H1 (cell line): ENCODE data around the gene BCAS3.

Experiments
- BRCA1 ChIP-seq: IDR thresholded peaks from 2 replicates; pipeline ENCODE4 v1.6.1; 2012; ENCODE audit warnings: low read depth, low read length, improper control_type of control experiment
- CREB1 ChIP-seq: IDR thresholded peaks from 2 replicates; pipeline ENCODE4 v1.6.1; 2012; ENCODE audit warnings: inconsistent platforms
- CTCF ChIP-seq, 3 experiments: IDR thresholded peaks; 1 replicate in 2 of 3; 2 replicates in 1 of 3; pipeline versions ENCODE4 v1.5.1 to v1.6.1; 2011; ENCODE audit warnings: low read length in 3 of 3, mild to moderate bottlenecking in 3 of 3, inconsistent platforms in 2 of 3, low read depth in 1 of 3, moderate library complexity in 1 of 3; ENCODE audit not compliant: insufficient read depth in 1 of 3; ENCODE audit errors: control extremely low read depth in 1 of 3
- E2F6 ChIP-seq: IDR thresholded peaks from 2 replicates; pipeline ENCODE4 v1.6.1; 2012; ENCODE audit warnings: inconsistent platforms
- EGR1 ChIP-seq: IDR thresholded peaks from 2 replicates; pipeline ENCODE4 v1.6.1; 2011; ENCODE audit warnings: low read depth, low read length, borderline replicate concordance
- EZH2 ChIP-seq: fragments of 200-600 bp; sonication (generic); IDR thresholded peaks from 2 replicates; pipeline ENCODE4 v1.7.1; 2012; ENCODE audit warnings: low read depth, mild to moderate bottlenecking, moderate library complexity, low read length, inconsistent platforms; ENCODE audit not compliant: severe bottlenecking
- NANOG ChIP-seq: IDR thresholded peaks from 2 replicates; pipeline ENCODE4 v1.6.1; 2011; ENCODE audit warnings: low read length, low read depth, mild to moderate bottlenecking, inconsistent platforms; ENCODE audit not compliant: insufficient read depth, poor library complexity, severe bottlenecking
- POLR2A ChIP-seq, 2 experiments: IDR thresholded peaks; 1 replicate in 1 of 2; 2 replicates in 1 of 2; pipeline ENCODE4 v1.6.1; 2011; ENCODE audit warnings: low read depth in 2 of 2, low read length in 2 of 2, mild to moderate bottlenecking in 2 of 2; ENCODE audit errors: control extremely low read depth in 1 of 2
- POLR2AphosphoS5 ChIP-seq: IDR thresholded peaks from 2 replicates; pipeline ENCODE4 v1.6.1; 2011; ENCODE audit warnings: low read depth, low read length
- RBBP5 ChIP-seq: IDR thresholded peaks from 2 replicates; pipeline ENCODE4 v1.7.1; 2012; ENCODE audit warnings: low read depth, mild to moderate bottlenecking, inconsistent platforms, low read length, moderate library complexity, borderline replicate concordance
- SAP30 ChIP-seq: fragments of 300-600 bp; sonication (generic); IDR thresholded peaks from 2 replicates; pipeline ENCODE4 v1.7.1; 2012; ENCODE audit warnings: low read length, moderate library complexity, mild to moderate bottlenecking, inconsistent platforms; ENCODE audit not compliant: insufficient read depth, insufficient replicate concordance
- SRF ChIP-seq: IDR thresholded peaks from 2 replicates; pipeline ENCODE4 v1.6.1; 2011; ENCODE audit warnings: mild to moderate bottlenecking, low read depth, low read length, moderate library complexity
- TEAD4 ChIP-seq: IDR thresholded peaks from 2 replicates; pipeline ENCODE4 v1.6.1; 2012; ENCODE audit warnings: low read depth, low read length, inconsistent platforms, mixed read lengths

GRCh38 chr17:60747069-60747808 lies 69.6 kb downstream of the BCAS3 start:
- TF ChIP-seq POLR2AphosphoS5, result no peak
- TF ChIP-seq BRCA1, result no peak
- TF ChIP-seq NANOG, result no peak
- no peak for TF ChIP-seq SRF
- TF ChIP-seq RBBP5, result no peak
- TF ChIP-seq EZH2, result no peak
- no peak for TF ChIP-seq CREB1
- TF ChIP-seq TEAD4, result no peak
- no peak for TF ChIP-seq POLR2A (IDR thresholded peaks at IDR 0.05; ENCODE audit: control extremely low read depth in 1 of 2, low read depth in 2 of 2, low read length in 2 of 2)
- TF ChIP-seq E2F6, result no peak
- TF ChIP-seq EGR1, result no peak
- TF ChIP-seq CTCF (IDR thresholded peaks at IDR 0.05; ENCODE audit: control extremely low read depth in 1 of 3, insufficient read depth in 1 of 3, low read depth in 1 of 3, low read length in 3 of 3), result no peak
- no peak for TF ChIP-seq SAP30
